ENCODE data around the gene MLPH. TPM values are rescaled to one million over a fixed set of nuclear protein-coding genes. Genes with fewer than 3 reads are reported as not detected.
"Not testable (repeated sequence)": the region's sequence is repeated elsewhere in the genome, so short reads cannot be mapped to it uniquely, and the experiment has no call there.

The MLPH gene
- total and polyA plus RNA-seq, 12 donors: 0.12 to 3.6 (median 0.84) TPM; not detected in 1

DNA sequence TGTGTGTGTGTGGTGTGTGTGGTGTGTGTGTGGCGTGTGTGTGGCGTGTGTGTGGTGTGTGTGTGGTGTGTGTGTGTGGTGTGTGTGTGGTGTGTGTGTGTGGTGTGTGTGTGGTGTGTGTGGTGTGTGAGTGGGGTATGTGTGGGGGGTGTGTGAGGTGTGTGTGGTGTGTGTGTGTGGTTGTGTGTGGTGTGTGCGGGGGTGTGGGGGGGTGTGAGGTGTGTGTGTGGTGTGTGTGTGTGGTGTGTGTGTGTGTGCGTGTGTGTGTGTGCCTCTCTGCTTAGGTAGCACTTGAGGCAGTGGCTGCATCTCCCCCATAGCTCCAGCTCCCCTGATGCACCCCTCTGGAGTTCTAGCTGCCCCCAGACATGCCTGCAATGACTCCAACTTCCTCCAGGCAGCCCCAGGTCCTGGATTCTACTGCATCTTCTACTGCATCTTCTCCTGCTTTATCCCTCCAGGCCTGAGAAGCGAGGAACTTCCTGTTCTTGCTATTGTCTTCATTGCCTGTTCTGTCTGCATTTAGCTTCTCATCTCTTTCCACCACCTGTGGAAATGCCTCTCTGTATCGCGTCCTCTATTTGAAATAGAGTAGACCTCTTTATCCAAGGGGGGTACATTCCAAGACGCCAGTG lies 22.2 kb upstream of the MLPH start:
- DNase-seq: no peak
- Histone ChIP-seq H3K9me3 (replicated peaks in 1 of 3) (no peaks in the 10 kb centered on the region), H3K27ac (no peak overlapping the region), H3K4me1 (replicated peaks in 1 of 2) (no peaks in the 10 kb centered on the region), H3K36me3 (replicated peaks in 1 of 2) (no peaks in the 10 kb centered on the region), H3K27me3 (no peaks in the 10 kb centered on the region), H3K4me3 (no peak overlapping the region)
- intact Hi-C loops (cut with DNase I): no loop called here
- TF ChIP-seq POLR2A (IDR thresholded peaks at IDR 0.05): no peak
- 87 to 92% (median 89%) methylated on average over 5 to 8 of the region's 8 CpGs for WGBS, 4 donors

DNA sequence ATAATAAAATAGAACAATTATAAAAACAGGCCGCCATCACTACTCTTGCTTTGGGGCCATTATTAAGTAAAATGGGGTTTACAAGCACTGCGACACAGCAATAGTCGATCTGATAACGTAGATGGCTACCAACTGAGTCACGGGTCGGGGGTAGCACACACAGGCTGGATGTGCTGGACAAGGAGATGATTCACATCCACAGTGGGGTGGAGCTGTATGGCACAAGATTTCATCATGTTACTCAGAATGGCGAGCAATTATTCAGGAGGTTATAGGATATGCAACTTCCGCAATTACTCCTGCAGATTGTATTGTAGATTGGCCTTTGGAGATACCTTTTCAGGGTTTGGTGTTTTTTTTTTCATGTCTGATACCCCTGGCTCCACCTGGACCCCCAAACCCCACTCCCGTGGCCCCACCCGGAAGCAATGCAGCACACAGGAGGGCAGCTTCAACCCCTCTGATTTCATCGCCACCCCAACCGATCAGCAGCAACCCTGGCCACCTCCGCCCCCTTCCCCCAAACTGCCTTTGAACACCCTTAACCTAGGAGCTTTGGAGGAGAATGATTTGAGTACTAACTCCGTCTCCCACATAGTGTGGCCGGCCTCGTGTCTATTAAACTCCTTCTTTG lies 21.4 kb upstream of the MLPH start:
- Histone ChIP-seq H3K27ac (no peak overlapping the region), H3K36me3 (replicated peaks in 1 of 2) (no peaks in the 10 kb centered on the region), H3K4me3 (no peak overlapping the region), H3K27me3 (no peaks in the 10 kb centered on the region), H3K4me1 (replicated peaks in 1 of 2) (no peaks in the 10 kb centered on the region), H3K9me3 (replicated peaks in 1 of 3) (no peaks in the 10 kb centered on the region)
- no peak for TF ChIP-seq POLR2A (IDR thresholded peaks at IDR 0.05)
- TF ChIP-seq, protein P1, sequence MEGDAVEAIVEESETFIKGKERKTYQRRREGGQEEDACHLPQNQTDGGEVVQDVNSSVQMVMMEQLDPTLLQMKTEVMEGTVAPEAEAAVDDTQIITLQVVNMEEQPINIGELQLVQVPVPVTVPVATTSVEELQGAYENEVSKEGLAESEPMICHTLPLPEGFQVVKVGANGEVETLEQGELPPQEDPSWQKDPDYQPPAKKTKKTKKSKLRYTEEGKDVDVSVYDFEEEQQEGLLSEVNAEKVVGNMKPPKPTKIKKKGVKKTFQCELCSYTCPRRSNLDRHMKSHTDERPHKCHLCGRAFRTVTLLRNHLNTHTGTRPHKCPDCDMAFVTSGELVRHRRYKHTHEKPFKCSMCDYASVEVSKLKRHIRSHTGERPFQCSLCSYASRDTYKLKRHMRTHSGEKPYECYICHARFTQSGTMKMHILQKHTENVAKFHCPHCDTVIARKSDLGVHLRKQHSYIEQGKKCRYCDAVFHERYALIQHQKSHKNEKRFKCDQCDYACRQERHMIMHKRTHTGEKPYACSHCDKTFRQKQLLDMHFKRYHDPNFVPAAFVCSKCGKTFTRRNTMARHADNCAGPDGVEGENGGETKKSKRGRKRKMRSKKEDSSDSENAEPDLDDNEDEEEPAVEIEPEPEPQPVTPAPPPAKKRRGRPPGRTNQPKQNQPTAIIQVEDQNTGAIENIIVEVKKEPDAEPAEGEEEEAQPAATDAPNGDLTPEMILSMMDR (IDR thresholded peaks at IDR 0.05): no peak
- no peak for DNase-seq
- 84 to 94% (median 90%) methylated on average over 16 of the region's 16 CpGs for WGBS, 4 donors
- intact Hi-C loops (cut with DNase I): no loop called here

DNA sequence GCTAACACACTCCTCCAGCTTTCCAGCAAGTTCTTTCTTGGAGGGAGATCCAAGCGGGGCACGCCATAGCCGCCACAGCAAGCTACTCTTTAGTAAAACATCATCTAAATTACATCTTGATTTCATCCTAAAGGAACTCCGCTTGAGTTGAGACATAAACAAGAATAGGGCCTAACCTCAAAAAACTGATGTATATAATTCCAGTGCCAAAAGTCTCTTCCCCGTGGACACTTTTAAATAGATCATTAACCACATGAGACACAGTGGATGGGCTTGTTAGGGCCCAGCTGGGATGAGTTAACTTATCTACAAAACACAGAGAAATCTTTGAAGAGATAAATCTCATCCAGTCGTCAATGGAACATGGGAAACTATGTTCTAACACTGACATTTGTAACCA lies 20.8 kb upstream of the MLPH start:
- intact Hi-C loops (cut with DNase I): no loop called here
- Histone ChIP-seq H3K27me3 (no peaks in the 10 kb centered on the region), H3K9me3 (replicated peaks in 1 of 3) (no peaks in the 10 kb centered on the region), H3K4me3 (no peak overlapping the region), H3K4me1 (replicated peaks in 1 of 2) (no peaks in the 10 kb centered on the region), H3K36me3 (replicated peaks in 1 of 2) (no peaks in the 10 kb centered on the region), H3K27ac (no peak overlapping the region)
- no peak for DNase-seq
- 70 to 75% (median 71%) methylated on average over 6 of the region's 6 CpGs for WGBS, 4 donors
- TF ChIP-seq, protein P1 (IDR thresholded peaks at IDR 0.05): no peak
- TF ChIP-seq POLR2A (IDR thresholded peaks at IDR 0.05): no peak

DNA sequence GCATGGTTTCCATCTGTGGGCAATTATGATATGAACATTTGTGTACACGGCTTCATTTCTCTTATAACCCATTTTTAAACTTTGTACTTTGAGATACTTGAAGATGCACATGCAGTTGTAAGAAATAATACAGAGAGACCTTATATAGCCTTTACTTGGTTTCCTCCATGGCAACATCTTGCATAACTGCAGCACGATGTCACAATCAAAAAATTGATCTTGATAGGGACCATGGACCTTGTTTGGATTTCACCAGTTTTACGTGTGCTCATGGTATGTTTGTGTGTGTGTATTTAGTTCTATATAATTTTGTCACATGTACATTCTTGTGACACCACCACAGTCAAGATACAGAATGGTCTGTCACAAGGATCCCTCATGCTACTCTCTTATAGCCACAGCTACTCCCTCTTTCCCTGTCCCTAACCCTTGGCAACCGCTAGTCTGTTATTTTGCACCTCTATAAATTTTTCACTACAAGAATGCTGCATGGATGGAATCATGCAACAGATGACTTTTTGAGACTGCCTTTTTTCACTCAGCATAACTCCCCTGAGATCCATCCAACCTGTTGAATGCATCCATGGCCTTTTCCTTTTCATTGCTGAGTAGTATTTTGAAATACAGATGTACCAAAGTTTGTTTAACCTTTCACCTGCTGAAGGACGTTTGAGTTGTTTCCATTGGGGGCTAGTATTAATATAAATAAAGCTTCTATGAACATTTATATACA lies 19.4 kb upstream of the MLPH start:
- no peak overlapping the region for H3K27ac ChIP-seq
- no peaks in the 10 kb centered on the region for H3K9me3 ChIP-seq (replicated peaks in 1 of 3)
- WGBS, 4 donors: 72 to 78% (median 75%) methylated on average over 5 of the region's 5 CpGs
- no peak overlapping the region for H3K4me3 ChIP-seq
- H3K4me1 ChIP-seq (replicated peaks in 1 of 2): no peaks in the 10 kb centered on the region
- H3K36me3 ChIP-seq (replicated peaks in 1 of 2): no peaks in the 10 kb centered on the region
- DNase-seq: no peak
- no peak for TF ChIP-seq POLR2A (IDR thresholded peaks at IDR 0.05)
- TF ChIP-seq, protein P1 (IDR thresholded peaks at IDR 0.05): no peak
- no peaks in the 10 kb centered on the region for H3K27me3 ChIP-seq
- intact Hi-C loops (cut with DNase I): no loop called here

DNA sequence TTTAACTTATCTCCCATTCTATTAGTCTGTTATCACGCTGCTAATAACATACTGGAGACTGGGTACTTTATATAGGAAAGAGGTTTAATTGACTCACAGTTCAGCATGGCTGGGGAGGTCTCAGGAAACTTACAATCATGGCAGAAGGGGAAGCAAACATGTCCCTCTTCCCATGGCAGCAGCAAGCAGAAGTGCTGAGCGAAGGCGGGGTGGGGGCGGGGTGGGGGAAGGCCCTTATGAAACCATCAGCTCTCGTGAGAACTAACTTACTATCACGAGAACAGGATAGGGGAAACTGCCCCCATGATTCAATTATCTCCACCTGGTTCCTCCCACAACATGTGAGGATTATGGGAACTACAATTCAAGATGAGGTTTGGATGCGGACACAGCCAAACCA lies 17.6 kb upstream of the MLPH start:
- intact Hi-C loops (cut with DNase I); DNase-seq; H3K27me3 ChIP-seq: not testable (repeated sequence)

More for the DNA sequence above, 17.6 kb upstream of the MLPH start:
- not testable (repeated sequence) for H3K9me3 ChIP-seq (replicated peaks in 1 of 3); H3K4me1 ChIP-seq (replicated peaks in 1 of 2); H3K36me3 ChIP-seq (replicated peaks in 1 of 2); H3K27ac ChIP-seq; H3K4me3 ChIP-seq
- WGBS, 4 donors: 68 to 75% (median 75%) methylated on average over 7 of the region's 7 CpGs
